Measurements from ENCODE around the gene EIF5.
A peak's percentile ranks its signal among the peaks of the same experiment; 100 is the strongest.

The EIF5 gene

GRCh38 chr14:103332143-103332919 lies 1.7 kb upstream of the EIF5 start:
- no peak overlapping the region for H3K27ac ChIP-seq (ENCODE audit: low read depth, low read length)
- peaks cover 35% of the 10 kb centered on the region for H3K36me3 ChIP-seq (ENCODE audit: control insufficient read depth, low read length)
- H3K4me1 ChIP-seq (ENCODE audit: control insufficient read depth, low read length): peaks cover 46% of the 10 kb centered on the region
- peaks cover 23% of the 10 kb centered on the region for H4K20me1 ChIP-seq (ENCODE audit: control insufficient read depth, insufficient read depth, low read depth, low read length)
- H3K79me2 ChIP-seq (ENCODE audit: control insufficient read depth, low read length): peaks cover 47% of the 10 kb centered on the region
- H3K9me2 ChIP-seq (replicated peaks; ENCODE audit: control insufficient read depth, low read length): no peaks in the 10 kb centered on the region
- peaks cover 18% of the 10 kb centered on the region for H3F3A ChIP-seq (ENCODE audit: control insufficient read depth, insufficient read depth)
- H3K4me2 ChIP-seq (ENCODE audit: low read length): peak overlapping the region; percentile 72
- TF ChIP-seq EZH2phosphoT487 (IDR thresholded peaks at IDR 0.05; ENCODE audit: borderline replicate concordance, low read length) (no peak), CTCF (IDR thresholded peaks at IDR 0.05; ENCODE audit: low read depth, low read length, poor library complexity, severe bottlenecking) (no peak)
- H3K9me3 ChIP-seq (ENCODE audit: control insufficient read depth, insufficient read depth, low read length): no peaks in the 10 kb centered on the region
- H3K27me3 ChIP-seq (ENCODE audit: control insufficient read depth, low read length): no peaks in the 10 kb centered on the region; the same call in 1 of the 2 replicates
- H3K4me3 ChIP-seq (ENCODE audit: low read length): peak overlapping the region; percentile 46

GRCh38 chr14:103334644-103335622 lies 896 bp downstream of the EIF5 start:
- Histone ChIP-seq H3K36me3 (ENCODE audit: control insufficient read depth, low read length) (peaks cover 61% of the 10 kb centered on the region), H3K27me3 (ENCODE audit: control insufficient read depth, low read length) (no peaks in the 10 kb centered on the region), H3K9me3 (ENCODE audit: control insufficient read depth, insufficient read depth, low read length) (no peaks in the 10 kb centered on the region), H3K4me2 (ENCODE audit: low read length) (peak overlapping the region; percentile 96), H4K20me1 (ENCODE audit: control insufficient read depth, insufficient read depth, low read depth, low read length) (peaks cover 34% of the 10 kb centered on the region), H3F3A (ENCODE audit: control insufficient read depth, insufficient read depth) (peaks cover 32% of the 10 kb centered on the region), H3K4me3 (ENCODE audit: low read length) (peak overlapping the region; percentile 94), H3K9me2 (replicated peaks; ENCODE audit: control insufficient read depth, low read length) (no peaks in the 10 kb centered on the region), H3K79me2 (ENCODE audit: control insufficient read depth, low read length) (peaks cover 53% of the 10 kb centered on the region), H3K4me1 (ENCODE audit: control insufficient read depth, low read length) (peaks cover 42% of the 10 kb centered on the region), H3K27ac (ENCODE audit: low read depth, low read length) (peak overlapping the region; percentile 76)
- TF ChIP-seq EZH2phosphoT487 (IDR thresholded peaks at IDR 0.05; ENCODE audit: borderline replicate concordance, low read length) (no peak), CTCF (IDR thresholded peaks at IDR 0.05; ENCODE audit: low read depth, low read length, poor library complexity, severe bottlenecking) (no peak)

GRCh38 chr14:103336191-103336590 lies 2.2 kb downstream of the EIF5 start:
- Histone ChIP-seq H3K9me2 (replicated peaks; ENCODE audit: control insufficient read depth, low read length) (no peaks in the 10 kb centered on the region), H3K27me3 (ENCODE audit: control insufficient read depth, low read length) (no peaks in the 10 kb centered on the region), H3F3A (ENCODE audit: control insufficient read depth, insufficient read depth) (peaks cover 45% of the 10 kb centered on the region), H3K4me2 (ENCODE audit: low read length) (peak overlapping the region; percentile 96), H3K36me3 (ENCODE audit: control insufficient read depth, low read length) (peaks cover 73% of the 10 kb centered on the region), H3K4me1 (ENCODE audit: control insufficient read depth, low read length) (peaks cover 31% of the 10 kb centered on the region), H3K79me2 (ENCODE audit: control insufficient read depth, low read length) (peaks cover 53% of the 10 kb centered on the region), H3K27ac (ENCODE audit: low read depth, low read length) (no peak overlapping the region), H4K20me1 (ENCODE audit: control insufficient read depth, insufficient read depth, low read depth, low read length) (peaks cover 39% of the 10 kb centered on the region), H3K4me3 (ENCODE audit: low read length) (peak overlapping the region; percentile 94), H3K9me3 (ENCODE audit: control insufficient read depth, insufficient read depth, low read length) (no peaks in the 10 kb centered on the region)
- no peak for TF ChIP-seq CTCF (IDR thresholded peaks at IDR 0.05; ENCODE audit: low read depth, low read length, poor library complexity, severe bottlenecking)
- TF ChIP-seq EZH2phosphoT487 (IDR thresholded peaks at IDR 0.05; ENCODE audit: borderline replicate concordance, low read length): no peak
